GM11168 (cell line): ENCODE measurements around the gene WDR6.

Source experiments
- in situ Hi-C: fragments of 300-500 bp; cut with MboI; formaldehyde crosslinking; loops from one replicate; pipeline ENCODE4 v1.12.0; 2022; ENCODE audit warnings: low sequenced_read_pairs; ENCODE audit not compliant: unreplicated experiment

WDR6 gene

DNA sequence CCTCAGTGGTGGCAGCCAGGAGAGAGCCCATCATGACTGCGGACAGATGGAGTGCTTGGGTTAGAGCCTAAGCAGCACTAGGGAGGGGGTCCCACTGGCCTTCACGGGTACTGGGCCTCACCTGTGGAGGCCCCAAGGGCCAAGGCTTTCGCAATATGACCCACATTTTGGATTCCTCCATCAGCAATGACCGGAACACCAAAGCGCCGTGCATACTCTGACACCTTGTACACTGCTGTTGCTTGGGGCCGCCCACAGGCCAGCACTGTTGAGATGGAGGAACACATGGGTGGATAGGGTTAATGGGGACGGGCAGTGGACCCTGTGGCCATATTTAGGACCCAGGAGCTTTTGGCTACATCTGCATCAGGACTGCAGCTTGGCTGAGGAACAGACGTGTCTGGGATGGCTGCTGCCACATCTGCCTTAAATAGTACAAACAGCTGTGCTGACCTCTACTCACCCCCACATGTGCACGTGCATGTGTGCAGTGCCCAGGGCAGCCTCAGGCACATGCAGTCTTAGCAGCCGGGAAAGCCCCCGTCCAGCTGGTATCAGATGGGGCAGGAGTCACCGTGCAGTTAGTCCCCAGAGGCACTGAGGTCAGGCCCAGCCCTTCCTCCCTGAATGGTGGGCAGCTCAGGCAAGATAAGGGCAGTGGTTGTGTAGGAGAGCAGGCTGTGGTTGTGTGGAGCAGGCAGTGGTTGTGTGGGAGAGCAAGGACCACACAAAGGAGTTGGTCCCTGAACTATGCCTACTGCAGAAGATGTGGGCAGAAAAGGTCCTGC is 18.0 kb downstream of the WDR6 start:
- in situ Hi-C loops, result no loop called here

DNA sequence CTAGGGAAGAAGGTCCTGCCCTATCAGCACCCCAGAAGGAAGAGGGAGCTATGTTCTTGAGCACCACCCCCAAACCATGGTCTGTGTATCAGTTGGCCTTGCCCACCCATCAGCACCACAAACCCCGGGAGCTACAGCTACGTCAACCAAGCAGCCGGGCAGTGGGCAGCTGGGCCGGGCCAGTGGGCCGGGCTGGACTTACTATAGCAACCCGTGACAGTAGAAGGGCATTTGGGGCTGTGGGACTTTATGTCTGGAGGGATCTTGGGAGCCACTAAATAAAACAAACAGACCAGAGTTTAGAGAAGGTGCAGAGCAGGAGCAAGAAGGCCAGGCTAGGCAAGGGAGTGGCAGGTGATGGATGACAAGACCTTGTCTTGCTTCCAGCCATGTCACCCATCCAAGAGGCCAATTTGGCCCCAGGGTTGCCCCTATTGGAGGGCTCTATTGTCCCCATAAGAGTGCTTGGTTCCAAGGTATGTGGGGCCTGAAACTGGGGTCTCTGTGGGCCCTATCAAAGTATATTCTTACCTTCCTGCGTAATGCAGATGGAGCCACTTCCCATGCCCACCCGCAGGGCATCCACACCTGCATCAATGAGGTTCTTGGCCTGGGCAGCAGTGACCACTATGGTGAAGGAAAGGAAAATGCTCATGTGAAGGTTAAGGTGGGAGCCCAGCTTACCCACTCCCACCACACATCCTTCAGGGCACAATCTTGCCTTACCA is 18.8 kb downstream of the WDR6 start:
- in situ Hi-C loops, result no loop called here

DNA sequence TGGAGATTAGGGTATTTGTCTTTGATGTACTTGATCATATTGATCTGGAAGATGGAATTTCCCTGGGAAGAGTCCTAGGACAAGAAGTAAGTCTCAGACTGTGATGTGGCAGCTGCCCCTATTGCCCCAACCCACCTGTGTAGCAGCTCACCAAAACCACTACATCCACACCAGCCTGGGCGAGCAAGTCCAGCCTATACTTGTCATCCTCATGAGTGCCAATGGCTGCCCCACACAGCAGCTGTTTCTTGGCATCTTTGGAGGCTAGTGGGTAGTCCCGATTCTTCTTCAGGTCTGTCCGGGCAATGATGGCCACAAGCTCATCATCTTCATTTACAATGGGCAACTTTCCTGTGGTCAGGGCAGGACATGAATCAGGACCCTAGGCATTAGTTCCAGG is 19.3 kb downstream of the WDR6 start:
- in situ Hi-C loops, result no loop called here

GRCh38 chr3:49027634-49028033 is 20.4 kb downstream of the WDR6 start:
- in situ Hi-C loops, result no loop called here

DNA sequence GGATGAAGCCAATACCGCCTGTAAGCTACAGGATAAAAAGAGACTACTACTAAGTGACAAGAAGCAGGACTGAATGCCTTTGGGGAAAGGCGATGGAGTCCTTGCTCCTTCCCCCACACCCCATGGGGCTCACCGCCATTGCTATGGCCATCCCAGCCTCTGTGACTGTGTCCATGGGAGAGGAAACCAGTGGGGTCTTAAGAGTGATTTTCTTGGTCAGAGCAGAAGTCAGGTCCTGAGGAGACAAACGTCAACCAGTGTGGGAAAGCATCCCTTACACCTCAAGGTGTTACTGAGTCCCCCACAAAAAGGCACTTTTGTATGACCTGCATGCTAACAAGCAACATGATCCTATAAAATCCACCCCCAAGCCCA is 21.1 kb downstream of the WDR6 start:
- in situ Hi-C loops, result no loop called here

DNA sequence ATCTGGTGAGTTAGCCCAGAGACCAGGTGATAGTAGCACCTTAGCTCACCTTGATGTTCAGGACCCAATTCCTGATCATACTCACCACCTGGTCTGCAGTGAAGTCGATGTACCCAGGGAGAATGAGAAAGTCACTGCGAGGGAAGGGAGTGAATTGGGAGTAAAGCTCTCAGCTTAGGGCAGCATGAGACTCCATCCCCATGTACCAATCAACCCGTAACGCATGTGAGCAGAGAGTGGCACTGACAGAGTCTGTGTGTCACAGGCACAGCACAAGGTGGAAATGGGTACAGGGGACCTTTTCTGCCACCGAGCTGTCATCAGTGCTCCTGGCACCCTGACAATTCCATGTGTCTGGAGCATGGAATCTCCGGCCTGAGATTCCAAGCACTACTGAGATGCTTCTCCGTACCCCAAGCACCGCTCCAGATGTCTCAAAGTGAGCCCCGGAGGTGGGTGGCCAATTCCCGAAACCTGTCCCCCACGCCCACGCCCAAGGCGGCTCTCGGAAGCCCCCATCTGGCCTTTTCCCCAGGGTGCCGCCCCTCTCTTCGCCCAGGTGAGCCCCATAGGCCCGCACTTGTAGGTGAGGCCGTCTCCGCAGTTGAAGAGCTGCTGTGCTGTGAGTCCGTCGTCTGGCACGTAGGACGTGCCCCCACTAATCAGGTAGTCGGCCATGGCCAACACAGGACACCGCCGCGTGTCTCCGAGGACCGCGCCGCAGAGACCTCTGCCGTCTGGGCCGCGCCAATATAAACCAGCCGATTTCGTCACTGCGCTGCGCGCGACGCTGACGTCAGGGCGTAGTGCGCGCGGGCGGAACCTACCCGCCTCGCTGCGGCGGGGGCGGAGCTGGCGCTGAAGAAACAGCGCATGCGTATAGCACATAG is 21.7 kb downstream of the WDR6 start, which contains the start of gene IMPDH2:
IMPDH2 (minus strand) TSS at position 726 of the 890 bp plus-strand sequence; CDS start at position 678, 48 bp downstream.
- in situ Hi-C loops, result no loop called here

DNA sequence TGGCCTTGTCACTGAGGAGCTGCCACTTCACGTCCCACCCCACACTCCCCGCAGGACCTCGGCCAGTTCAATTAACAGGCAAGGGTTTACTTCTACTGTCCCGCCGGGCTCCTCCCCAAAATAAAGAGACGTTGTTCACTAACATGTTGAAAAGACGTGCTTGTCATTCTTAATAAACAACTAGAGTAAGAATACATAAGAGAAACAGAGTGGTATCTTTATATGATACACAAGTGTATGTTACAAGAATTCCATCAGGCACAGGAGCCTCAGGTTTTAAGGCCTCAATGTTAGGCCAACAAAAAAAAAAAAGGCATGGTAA is 22.3 kb downstream of the WDR6 start:
- in situ Hi-C loops, result no loop called here

GRCh38 chr3:49030321-49030720 is 23.1 kb downstream of the WDR6 start:
- in situ Hi-C loops, result no loop called here

DNA sequence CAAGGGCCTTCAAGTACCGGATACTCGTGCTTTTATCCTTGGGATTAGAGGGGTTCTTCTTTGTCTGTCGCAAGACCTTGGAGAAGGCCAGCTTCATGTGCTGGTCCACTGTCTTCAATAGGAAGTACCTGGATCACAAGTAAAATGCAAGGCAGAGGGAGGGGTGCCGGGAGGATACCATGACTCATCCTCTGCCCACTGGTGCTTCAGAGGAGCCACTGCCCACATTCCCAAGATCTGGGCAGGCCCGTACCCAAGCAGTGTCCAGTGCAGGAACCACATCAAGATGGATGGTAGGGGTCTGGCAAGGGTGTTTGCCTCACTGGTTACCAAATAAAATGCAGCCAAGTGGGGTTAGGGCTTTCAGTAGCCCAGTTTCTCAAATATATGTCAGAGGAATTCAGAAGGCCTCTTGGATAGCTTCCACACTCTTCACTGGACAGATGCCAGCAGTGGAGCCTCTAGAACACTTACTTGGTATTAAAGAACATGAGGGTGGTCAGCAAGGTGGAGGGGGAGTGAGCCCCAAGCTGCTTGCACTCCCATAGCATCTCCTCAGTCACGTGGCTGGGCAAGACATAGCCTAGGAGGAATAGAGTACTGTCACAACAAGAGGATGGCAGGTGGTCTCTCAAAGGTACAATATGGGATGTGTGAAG is 25.6 kb downstream of the WDR6 start:
- in situ Hi-C loops, result no loop called here

DNA sequence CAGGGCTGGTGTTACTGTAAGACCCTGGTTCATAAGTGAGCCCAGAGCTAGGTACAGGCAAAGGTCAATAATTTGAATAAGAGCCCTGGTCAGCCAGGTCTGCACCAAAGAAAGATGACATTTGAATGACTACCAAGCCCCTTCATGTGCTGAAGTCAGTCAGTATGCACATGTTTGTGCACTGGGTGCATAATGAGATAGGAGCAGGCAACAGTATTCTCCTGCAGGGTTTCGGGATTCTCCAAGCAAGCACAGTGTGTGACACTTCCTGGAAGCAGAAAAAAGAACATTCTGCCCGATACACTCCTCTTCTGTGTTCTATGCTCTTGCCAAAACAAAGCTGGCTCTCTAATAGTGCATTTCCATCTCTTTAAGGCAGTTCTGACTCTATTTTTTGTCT is 27.5 kb downstream of the WDR6 start:
- in situ Hi-C loops, result no loop called here

- in situ Hi-C loops, result no loop called here
Measured at GRCh38 chr3:49035281-49035680, 28.1 kb downstream of the WDR6 start.

- in situ Hi-C loops, result no loop called here
Measured at GRCh38 chr3:49053543-49053942, 46.4 kb downstream of the WDR6 start.

- in situ Hi-C loops, result no loop called here
Measured at GRCh38 chr3:49054344-49054862, 47.2 kb downstream of the WDR6 start.

DNA sequence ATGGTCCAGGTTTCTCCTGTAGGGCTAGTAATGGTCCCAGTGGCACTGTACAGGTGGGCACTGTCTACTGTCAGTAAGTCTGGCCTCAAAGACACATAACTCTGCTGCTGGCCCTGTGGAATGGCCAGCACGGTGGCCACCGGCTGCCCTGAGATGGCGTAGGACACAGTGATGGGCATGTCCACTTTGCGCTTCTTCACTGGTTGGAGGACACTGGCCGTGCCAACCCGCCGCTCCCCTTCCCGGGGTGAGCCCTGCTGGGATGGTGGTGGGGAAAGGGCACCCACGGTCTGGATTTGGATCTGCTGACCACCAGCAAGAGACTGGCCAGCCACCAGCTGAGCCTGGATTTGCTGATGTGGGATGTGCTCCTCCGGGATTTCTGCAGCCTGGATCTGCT is 50.1 kb downstream of the WDR6 start:
- in situ Hi-C loops, result no loop called here

- in situ Hi-C loops, result no loop called here
Measured at GRCh38 chr3:49058011-49058410, 50.8 kb downstream of the WDR6 start.
